ENCODE results near the gene TLR7. TPM values are rescaled to one million over a fixed set of nuclear protein-coding genes. Genes with fewer than 3 reads are reported as not detected.

Gene TLR7
- total and polyA plus RNA-seq, 2 of the 13 experiments (the other 11 are each of a cell fraction or from before 2014, with no cell fraction given) = not detected

DNA sequence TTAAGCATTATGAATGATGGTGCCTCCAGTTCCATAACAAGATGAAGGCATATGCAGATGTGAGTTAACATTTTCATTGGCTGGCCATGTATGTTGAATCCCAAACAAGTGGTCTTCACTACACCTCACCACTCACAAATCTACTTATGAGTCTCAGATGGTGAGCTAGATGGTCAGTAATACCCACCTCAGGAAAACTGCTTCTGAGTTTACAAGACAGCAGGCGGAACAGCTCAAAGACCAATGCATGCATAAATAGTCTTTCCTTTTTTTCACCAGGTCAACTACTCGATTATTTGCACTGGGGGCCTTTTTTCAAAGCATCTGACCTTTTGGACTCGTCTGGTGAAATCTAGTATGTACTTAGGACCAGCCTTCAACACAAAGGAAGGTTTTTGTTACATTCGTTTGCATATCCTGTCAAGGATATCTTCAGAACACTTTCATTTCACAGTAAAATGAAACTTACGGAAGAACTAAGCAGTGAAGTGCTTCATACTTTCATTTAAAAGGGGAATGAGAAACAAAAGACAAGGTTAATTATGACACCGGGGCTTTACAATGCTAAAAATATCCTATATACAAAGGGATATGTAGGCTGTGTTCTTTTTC lies 23.1 kb upstream of the TLR7 start (continued):
- TF ChIP-seq CBX2 (IDR thresholded peaks at IDR 0.05; ENCODE audit: low read depth, low read length) = no peak
- no peak for TF ChIP-seq CBX2 (CRISPR knock-in tag; IDR thresholded peaks at IDR 0.05; ENCODE audit: low read depth)
- TF ChIP-seq, protein P1, sequence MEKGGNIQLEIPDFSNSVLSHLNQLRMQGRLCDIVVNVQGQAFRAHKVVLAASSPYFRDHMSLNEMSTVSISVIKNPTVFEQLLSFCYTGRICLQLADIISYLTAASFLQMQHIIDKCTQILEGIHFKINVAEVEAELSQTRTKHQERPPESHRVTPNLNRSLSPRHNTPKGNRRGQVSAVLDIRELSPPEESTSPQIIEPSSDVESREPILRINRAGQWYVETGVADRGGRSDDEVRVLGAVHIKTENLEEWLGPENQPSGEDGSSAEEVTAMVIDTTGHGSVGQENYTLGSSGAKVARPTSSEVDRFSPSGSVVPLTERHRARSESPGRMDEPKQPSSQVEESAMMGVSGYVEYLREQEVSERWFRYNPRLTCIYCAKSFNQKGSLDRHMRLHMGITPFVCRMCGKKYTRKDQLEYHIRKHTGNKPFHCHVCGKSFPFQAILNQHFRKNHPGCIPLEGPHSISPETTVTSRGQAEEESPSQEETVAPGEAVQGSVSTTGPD (CRISPR knock-in tag; IDR thresholded peaks at IDR 0.05) = no peak
- TF ChIP-seq HNF4A (CRISPR knock-in tag; IDR thresholded peaks at IDR 0.05) = peak; percentile 96
- TF ChIP-seq, protein P2, sequence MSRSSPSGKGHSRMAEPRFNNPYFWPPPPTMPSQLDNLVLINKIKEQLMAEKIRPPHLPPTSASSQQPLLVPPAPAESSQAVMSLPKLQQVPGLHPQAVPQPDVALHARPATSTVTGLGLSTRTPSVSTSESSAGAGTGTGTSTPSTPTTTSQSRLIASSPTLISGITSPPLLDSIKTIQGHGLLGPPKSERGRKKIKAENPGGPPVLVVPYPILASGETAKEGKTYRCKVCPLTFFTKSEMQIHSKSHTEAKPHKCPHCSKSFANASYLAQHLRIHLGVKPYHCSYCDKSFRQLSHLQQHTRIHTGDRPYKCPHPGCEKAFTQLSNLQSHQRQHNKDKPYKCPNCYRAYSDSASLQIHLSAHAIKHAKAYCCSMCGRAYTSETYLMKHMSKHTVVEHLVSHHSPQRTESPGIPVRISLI (CRISPR knock-in tag; IDR thresholded peaks at IDR 0.05; ENCODE audit: borderline replicate concordance) = peak; percentile 92
- no peak for TF ChIP-seq HCFC1 (IDR thresholded peaks at IDR 0.05; ENCODE audit: low read depth, low read length)
- no peak for TF ChIP-seq ATAD3A (CRISPR knock-in tag; IDR thresholded peaks at IDR 0.05)
- no peak for TF ChIP-seq CREB1 (IDR thresholded peaks at IDR 0.05)
- peak; percentile 14; the same call in 1 of the 2 replicates for TF ChIP-seq CREB1 (CRISPR knock-in tag; IDR thresholded peaks at IDR 0.05)
- TF ChIP-seq, protein P3, sequence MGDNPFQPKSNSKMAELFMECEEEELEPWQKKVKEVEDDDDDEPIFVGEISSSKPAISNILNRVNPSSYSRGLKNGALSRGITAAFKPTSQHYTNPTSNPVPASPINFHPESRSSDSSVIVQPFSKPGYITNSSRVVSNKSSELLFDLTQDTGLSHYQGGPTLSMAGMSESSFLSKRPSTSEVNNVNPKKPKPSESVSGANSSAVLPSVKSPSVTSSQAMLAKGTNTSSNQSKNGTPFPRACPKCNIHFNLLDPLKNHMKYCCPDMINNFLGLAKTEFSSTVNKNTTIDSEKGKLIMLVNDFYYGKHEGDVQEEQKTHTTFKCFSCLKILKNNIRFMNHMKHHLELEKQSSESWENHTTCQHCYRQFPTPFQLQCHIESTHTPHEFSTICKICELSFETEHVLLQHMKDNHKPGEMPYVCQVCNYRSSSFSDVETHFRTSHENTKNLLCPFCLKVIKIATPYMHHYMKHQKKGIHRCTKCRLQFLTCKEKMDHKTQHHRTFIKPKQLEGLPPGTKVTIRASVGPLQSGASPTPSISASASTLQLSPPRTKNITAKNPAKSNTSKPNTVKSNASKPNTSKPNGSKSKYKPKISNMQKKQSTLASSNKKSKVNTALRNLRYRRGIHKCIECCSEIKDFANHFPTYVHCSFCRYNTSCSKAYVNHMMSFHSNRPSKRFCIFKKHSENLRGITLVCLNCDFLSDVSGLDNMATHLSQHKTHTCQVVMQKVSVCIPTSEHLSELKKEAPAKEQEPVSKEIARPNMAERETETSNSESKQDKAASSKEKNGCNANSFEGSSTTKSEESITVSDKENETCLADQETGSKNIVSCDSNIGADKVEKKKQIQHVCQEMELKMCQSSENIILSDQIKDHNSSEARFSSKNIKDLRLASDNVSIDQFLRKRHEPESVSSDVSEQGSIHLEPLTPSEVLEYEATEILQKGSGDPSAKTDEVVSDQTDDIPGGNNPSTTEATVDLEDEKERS (CRISPR knock-in tag; IDR thresholded peaks at IDR 0.05) = no peak
- TF ChIP-seq, protein P4, sequence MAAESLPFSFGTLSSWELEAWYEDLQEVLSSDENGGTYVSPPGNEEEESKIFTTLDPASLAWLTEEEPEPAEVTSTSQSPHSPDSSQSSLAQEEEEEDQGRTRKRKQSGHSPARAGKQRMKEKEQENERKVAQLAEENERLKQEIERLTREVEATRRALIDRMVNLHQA (CRISPR knock-in tag; IDR thresholded peaks at IDR 0.05) = no peak
- no peak for TF ChIP-seq ZNF24 (IDR thresholded peaks at IDR 0.05)
- TF ChIP-seq CCDC6 (CRISPR knock-in tag; IDR thresholded peaks at IDR 0.05) = no peak
- TF ChIP-seq KMT2A (CRISPR knock-in tag; IDR thresholded peaks at IDR 0.05) = no peak
- TF ChIP-seq, protein P5, sequence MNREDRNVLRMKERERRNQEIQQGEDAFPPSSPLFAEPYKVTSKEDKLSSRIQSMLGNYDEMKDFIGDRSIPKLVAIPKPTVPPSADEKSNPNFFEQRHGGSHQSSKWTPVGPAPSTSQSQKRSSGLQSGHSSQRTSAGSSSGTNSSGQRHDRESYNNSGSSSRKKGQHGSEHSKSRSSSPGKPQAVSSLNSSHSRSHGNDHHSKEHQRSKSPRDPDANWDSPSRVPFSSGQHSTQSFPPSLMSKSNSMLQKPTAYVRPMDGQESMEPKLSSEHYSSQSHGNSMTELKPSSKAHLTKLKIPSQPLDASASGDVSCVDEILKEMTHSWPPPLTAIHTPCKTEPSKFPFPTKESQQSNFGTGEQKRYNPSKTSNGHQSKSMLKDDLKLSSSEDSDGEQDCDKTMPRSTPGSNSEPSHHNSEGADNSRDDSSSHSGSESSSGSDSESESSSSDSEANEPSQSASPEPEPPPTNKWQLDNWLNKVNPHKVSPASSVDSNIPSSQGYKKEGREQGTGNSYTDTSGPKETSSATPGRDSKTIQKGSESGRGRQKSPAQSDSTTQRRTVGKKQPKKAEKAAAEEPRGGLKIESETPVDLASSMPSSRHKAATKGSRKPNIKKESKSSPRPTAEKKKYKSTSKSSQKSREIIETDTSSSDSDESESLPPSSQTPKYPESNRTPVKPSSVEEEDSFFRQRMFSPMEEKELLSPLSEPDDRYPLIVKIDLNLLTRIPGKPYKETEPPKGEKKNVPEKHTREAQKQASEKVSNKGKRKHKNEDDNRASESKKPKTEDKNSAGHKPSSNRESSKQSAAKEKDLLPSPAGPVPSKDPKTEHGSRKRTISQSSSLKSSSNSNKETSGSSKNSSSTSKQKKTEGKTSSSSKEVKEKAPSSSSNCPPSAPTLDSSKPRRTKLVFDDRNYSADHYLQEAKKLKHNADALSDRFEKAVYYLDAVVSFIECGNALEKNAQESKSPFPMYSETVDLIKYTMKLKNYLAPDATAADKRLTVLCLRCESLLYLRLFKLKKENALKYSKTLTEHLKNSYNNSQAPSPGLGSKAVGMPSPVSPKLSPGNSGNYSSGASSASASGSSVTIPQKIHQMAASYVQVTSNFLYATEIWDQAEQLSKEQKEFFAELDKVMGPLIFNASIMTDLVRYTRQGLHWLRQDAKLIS (CRISPR knock-in tag; IDR thresholded peaks at IDR 0.05) = no peak
- peak; percentile 50; the same call in 1 of the 2 replicates for TF ChIP-seq ELF3 (CRISPR knock-in tag; IDR thresholded peaks at IDR 0.05)
- TF ChIP-seq HOXA3 (CRISPR knock-in tag; IDR thresholded peaks at IDR 0.05) = peak; percentile 33; the same call in 1 of the 2 replicates
- TF ChIP-seq, protein P6, sequence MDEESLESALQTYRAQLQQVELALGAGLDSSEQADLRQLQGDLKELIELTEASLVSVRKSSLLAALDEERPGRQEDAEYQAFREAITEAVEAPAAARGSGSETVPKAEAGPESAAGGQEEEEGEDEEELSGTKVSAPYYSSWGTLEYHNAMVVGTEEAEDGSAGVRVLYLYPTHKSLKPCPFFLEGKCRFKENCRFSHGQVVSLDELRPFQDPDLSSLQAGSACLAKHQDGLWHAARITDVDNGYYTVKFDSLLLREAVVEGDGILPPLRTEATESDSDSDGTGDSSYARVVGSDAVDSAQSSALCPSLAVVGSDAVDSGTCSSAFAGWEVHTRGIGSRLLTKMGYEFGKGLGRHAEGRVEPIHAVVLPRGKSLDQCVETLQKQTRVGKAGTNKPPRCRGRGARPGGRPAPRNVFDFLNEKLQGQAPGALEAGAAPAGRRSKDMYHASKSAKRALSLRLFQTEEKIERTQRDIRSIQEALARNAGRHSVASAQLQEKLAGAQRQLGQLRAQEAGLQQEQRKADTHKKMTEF (CRISPR knock-in tag; IDR thresholded peaks at IDR 0.05) = peak; percentile 55
- peak; percentile 19; the same call in 1 of the 2 replicates for TF ChIP-seq RBFOX2 (IDR thresholded peaks at IDR 0.05; ENCODE audit: low read depth, low read length)

Data from HepG2 (cell line).